ENCODE data around the gene CNTFR. TPM values are rescaled to one million over a fixed set of nuclear protein-coding genes. Genes with fewer than 3 reads are reported as not detected.
A peak's percentile ranks its signal among the peaks of the same experiment; 100 is the strongest.

The CNTFR gene
- total RNA-seq, 3 donors from 2014 or later: 11.3 to 103 (median 15.4) TPM

- no peaks in the 10 kb centered on the region for H3K4me1 ChIP-seq
- TF ChIP-seq POLR2A (IDR thresholded peaks at IDR 0.05): no peak
- no peak for TF ChIP-seq POLR2AphosphoS5 (IDR thresholded peaks at IDR 0.05)
- TF ChIP-seq, protein P1, sequence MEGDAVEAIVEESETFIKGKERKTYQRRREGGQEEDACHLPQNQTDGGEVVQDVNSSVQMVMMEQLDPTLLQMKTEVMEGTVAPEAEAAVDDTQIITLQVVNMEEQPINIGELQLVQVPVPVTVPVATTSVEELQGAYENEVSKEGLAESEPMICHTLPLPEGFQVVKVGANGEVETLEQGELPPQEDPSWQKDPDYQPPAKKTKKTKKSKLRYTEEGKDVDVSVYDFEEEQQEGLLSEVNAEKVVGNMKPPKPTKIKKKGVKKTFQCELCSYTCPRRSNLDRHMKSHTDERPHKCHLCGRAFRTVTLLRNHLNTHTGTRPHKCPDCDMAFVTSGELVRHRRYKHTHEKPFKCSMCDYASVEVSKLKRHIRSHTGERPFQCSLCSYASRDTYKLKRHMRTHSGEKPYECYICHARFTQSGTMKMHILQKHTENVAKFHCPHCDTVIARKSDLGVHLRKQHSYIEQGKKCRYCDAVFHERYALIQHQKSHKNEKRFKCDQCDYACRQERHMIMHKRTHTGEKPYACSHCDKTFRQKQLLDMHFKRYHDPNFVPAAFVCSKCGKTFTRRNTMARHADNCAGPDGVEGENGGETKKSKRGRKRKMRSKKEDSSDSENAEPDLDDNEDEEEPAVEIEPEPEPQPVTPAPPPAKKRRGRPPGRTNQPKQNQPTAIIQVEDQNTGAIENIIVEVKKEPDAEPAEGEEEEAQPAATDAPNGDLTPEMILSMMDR (IDR thresholded peaks at IDR 0.05): no peak
- no peaks in the 10 kb centered on the region for H3K36me3 ChIP-seq
- H3K27me3 ChIP-seq: no peaks in the 10 kb centered on the region
- H3K4me3 ChIP-seq: no peak overlapping the region
- H3K9me3 ChIP-seq: no peaks in the 10 kb centered on the region
- DNase-seq (ENCODE audit: low spot score in 2 of 2): no peak
- H3K27ac ChIP-seq: peak overlapping the region in 1 of 2 donors; percentile 48
- intact Hi-C loops (cut with DNase I; ENCODE audit: low total_unique reads): no loop called here
These were observed 18.6 kb downstream of the CNTFR start for GRCh38 chr9:34570809-34571480.

- Histone ChIP-seq H3K27ac (peak overlapping the region in 1 of 2 donors; percentile 25), H3K36me3 (no peaks in the 10 kb centered on the region), H3K4me1 (no peaks in the 10 kb centered on the region), H3K9me3 (no peaks in the 10 kb centered on the region), H3K4me3 (no peak overlapping the region), H3K27me3 (no peaks in the 10 kb centered on the region)
- DNase-seq (ENCODE audit: low spot score in 2 of 2): no peak
- intact Hi-C loops (cut with DNase I; ENCODE audit: low total_unique reads): no loop called here
- TF ChIP-seq, protein P1 (IDR thresholded peaks at IDR 0.05): no peak
- no peak for TF ChIP-seq POLR2A (IDR thresholded peaks at IDR 0.05)
- TF ChIP-seq POLR2AphosphoS5 (IDR thresholded peaks at IDR 0.05): no peak
These were observed 19.1 kb downstream of the CNTFR start for GRCh38 chr9:34570376-34570775.

DNA sequence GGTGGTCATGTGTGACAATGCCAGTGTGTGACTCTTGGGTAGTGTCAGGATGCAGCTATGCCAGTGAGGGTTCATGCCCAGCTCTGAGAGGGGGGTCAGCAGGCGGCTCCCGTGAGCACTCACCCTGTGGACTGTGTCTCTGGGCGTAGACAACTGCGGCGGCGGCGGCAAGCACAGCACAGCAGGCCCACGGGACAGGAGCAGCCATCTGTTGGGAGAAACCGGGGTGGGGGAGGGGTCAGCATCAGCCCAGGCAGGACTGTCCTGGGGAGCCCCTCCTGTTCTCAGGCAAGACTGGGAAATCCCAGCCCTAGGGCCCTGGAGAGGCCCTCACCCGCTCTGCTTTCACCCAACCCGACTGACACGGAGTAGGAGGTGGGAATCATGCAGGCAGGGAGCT lies 20.8 kb downstream of the CNTFR start:
- no peaks in the 10 kb centered on the region for H3K9me3 ChIP-seq
- no peaks in the 10 kb centered on the region for H3K4me1 ChIP-seq
- TF ChIP-seq, protein P1 (IDR thresholded peaks at IDR 0.05): no peak
- TF ChIP-seq POLR2AphosphoS5 (IDR thresholded peaks at IDR 0.05) (no peak), POLR2A (IDR thresholded peaks at IDR 0.05) (no peak)
- no peak overlapping the region for H3K4me3 ChIP-seq
- no peaks in the 10 kb centered on the region for H3K27me3 ChIP-seq
- no peaks in the 10 kb centered on the region for H3K36me3 ChIP-seq
- no peak overlapping the region for H3K27ac ChIP-seq
- intact Hi-C loops (cut with DNase I; ENCODE audit: low total_unique reads): no loop called here
- no peak for DNase-seq (ENCODE audit: low spot score in 2 of 2)

- Histone ChIP-seq H3K27ac (no peak overlapping the region), H3K27me3 (no peaks in the 10 kb centered on the region), H3K4me3 (no peak overlapping the region), H3K9me3 (no peaks in the 10 kb centered on the region), H3K4me1 (no peaks in the 10 kb centered on the region), H3K36me3 (no peaks in the 10 kb centered on the region)
- no peak for DNase-seq (ENCODE audit: low spot score in 2 of 2)
- intact Hi-C loops (cut with DNase I; ENCODE audit: low total_unique reads): no loop called here
- TF ChIP-seq, protein P1 (IDR thresholded peaks at IDR 0.05): no peak
- TF ChIP-seq POLR2AphosphoS5 (IDR thresholded peaks at IDR 0.05): no peak
- no peak for TF ChIP-seq POLR2A (IDR thresholded peaks at IDR 0.05)
These were observed 21.4 kb downstream of the CNTFR start for GRCh38 chr9:34568133-34568532.

GRCh38 chr9:34566972-34567371 lies 22.6 kb downstream of the CNTFR start:
- Histone ChIP-seq H3K9me3 (no peaks in the 10 kb centered on the region), H3K27me3 (no peaks in the 10 kb centered on the region), H3K36me3 (no peaks in the 10 kb centered on the region), H3K4me1 (no peaks in the 10 kb centered on the region), H3K4me3 (no peak overlapping the region), H3K27ac (no peak overlapping the region)
- intact Hi-C loops (cut with DNase I; ENCODE audit: low total_unique reads): no loop called here
- DNase-seq (ENCODE audit: low spot score in 2 of 2): no peak
- TF ChIP-seq, protein P1 (IDR thresholded peaks at IDR 0.05): no peak
- TF ChIP-seq POLR2AphosphoS5 (IDR thresholded peaks at IDR 0.05): no peak
- no peak for TF ChIP-seq POLR2A (IDR thresholded peaks at IDR 0.05)
